NCI-H774 (cell line): Measurements from ENCODE around the gene BCAS3.

Experiments
- DNase-seq: peaks from one replicate; lab custom pipeline; 2025; lab: John Stamatoyannopoulos, UW

The BCAS3 gene

GRCh38 chr17:61157246-61157886 lies 479.7 kb downstream of the BCAS3 start:
- DNase-seq = peak; percentile 24

DNA sequence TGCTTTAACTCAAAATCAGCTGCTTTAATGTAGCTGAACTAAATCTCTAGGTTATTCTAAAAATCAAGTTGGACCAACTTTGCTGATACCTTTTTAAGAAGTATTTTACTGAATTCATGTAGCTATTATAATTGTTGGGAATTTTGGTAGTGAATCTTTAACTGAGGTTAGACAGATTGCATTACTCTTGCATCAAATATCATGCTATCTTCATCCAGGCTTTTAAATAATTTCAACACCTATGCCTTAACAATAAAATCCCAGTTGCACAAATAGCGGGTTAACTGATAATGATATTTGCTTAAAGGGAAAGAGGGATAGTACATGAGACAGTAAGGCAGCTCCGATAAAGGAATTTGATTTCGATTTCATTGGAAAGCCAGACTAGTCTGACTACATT lies 480.7 kb downstream of the BCAS3 start:
- no peak for DNase-seq

GRCh38 chr17:61159221-61159814 lies 481.7 kb downstream of the BCAS3 start:
- DNase-seq = no peak

GRCh38 chr17:61160204-61160603 lies 482.6 kb downstream of the BCAS3 start:
- DNase-seq = no peak

DNA sequence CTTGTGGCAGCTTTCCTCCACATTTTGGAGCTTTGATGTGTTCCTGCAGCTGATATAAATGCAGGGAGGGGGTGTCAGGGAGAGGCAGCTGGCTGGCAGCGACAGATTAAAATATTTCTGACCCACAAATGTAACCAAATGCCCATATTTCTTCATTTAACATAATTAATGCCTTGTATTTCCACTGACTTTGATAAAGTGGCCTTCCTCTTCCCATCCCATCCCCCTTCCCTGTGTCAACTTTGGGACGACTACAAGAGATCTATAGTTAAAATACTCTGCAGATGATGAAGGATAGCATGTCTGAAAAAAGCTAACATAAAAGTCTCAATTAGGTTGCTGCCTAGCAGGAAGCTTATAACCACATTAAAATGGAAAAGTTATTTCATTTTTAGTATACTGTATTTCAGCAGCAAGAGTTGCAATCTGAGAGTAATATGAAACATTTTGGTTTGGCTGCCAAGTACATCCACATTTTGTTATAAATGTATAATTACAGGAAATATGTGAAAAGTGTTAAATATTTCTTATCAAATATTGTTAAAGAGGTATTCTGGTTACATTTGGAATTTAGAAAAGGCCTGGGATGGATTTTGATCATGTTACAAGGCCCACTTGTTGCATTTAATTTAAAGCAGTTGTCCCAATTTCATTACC lies 483.3 kb downstream of the BCAS3 start:
- no peak for DNase-seq

DNA sequence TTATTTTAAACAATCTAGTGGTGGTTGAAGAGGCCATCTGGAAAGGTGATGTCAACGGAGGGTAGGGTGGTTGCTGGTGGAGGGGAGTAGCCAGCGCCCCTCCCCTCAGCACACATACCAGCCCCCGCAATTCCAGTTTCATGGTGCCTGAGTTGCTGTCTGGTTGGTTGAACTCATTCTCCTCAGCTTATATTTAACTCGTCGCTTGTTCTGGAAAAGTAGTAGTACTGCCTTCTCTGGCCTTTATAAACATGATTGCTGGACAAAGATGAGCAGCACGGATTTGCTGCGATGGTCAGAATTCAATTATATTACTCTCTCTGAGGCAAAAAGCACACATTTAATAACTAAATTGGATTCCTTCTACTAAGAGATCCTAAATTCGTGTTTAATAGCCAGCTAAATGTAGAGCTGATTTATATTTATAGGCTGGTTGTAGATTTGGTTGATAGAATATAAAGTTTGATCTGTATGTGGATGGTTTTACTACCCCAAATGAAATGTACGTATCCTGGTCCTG lies 484.0 kb downstream of the BCAS3 start:
- DNase-seq = no peak

DNA sequence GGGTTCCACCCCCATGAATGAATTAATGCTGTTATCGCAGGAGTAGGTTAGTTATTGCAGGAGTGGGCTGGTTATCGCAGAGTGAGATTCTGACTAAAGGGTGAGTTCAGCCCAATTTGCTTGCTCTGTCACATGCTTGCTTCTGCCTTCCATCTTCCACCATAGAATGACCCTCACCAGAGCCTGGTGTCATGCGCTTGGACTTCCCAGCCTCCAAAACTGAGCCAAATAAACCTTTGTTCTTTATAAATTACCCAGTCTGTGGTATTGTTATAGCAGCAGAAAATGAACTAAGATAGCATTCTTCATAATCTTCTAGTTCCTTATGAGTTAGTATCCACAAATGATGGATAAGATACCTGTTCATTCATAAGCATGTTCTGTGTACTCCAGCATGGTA lies 486.9 kb downstream of the BCAS3 start:
- no peak for DNase-seq

GRCh38 chr17:61167075-61167474 lies 489.4 kb downstream of the BCAS3 start:
- DNase-seq = no peak

DNA sequence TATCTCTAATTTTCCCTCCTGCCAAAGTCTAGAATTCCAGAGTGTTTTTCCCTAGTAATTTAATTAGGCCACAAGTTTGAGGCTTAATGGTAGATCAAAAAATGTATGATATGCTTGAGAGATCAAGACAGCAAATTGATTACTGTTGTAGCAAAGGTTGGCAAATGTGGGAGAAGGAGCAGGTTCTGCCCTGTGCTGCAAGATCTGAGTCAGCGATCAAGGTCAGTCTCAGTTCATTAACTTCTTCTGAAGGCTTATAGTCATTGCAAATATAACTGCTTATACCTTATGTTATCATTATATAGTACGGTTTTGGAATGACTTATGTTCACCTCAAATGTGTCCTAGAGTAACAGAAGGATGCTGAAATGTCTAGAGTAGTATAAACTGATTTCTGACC lies 490.9 kb downstream of the BCAS3 start:
- no peak for DNase-seq

DNA sequence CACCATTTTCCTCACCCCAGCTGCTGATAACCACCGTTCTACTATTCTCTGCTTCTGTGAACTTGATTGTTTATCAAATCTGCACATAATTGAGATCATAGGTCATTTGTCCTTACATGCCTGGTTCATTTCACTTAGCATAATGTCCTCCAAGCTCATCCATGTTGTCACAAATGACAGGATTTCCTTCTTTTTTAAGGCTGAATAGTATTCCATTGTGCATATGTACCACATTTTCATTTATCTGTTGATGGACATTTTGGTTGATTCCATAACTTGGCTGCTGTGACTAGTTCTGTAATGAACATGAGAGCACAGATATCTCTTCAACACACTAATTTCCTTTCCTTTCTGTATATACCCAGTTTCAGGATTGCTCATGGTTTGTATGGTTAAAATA lies 496.7 kb downstream of the BCAS3 start:
- no peak for DNase-seq

DNA sequence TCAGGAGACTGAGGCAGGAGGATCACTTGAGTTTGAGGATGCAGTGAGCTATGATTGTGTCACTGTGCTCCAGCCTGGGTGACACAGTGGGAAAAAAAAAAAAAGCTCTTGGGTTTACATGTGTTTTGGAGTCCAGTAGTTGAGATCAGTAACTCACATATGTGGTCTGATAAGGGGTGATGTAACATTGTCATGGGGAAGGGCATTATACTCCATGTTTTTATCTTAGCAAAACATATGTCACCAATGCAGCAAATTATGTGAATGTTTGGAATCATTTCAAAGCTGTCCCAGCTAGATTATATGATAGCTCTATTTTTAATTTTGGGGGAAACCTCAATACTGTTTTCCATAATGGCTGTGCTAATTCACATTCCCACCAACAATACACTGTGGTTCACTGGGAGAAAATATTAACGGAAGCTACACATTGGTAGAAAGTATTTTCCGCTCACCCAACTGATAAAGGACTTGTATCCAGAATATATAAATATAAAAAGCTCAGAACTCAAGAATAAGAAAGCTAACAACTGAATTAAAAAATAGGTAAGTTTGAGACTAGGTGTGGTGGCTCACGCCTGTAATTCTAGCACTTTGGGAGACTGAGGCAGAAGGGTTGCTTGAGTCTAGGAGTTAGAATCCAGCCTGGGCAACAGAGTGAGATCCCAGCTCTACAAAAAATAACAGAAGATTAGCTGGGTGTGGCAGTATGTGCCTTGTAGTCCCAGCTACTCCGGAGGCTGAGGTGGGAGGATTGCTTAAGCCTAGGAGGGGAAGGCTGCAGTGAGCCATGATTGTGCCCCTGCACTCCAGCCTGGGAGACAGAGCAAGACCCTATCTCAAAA lies 497.9 kb downstream of the BCAS3 start:
- DNase-seq = no peak

- DNase-seq = no peak
These were observed 499.7 kb downstream of the BCAS3 start for GRCh38 chr17:61177351-61177750.

DNA sequence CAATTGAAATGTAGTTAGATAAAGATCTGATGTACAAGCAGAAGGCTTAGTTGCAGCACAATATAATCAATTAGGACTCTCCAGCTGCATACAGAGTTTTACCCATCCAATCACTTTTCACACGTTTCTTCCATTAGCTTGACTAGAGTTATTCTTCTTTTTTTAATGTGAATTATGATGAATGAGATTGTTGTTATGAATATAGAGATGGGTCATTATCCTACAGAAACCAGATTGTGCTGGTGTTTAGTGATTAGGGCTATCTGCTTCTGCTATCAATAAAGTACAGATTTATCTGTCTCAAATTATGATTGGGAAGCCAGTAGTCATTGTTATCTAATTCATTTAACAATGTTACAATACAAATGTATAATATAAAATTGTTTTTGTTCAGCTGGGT lies 500.6 kb downstream of the BCAS3 start:
- no peak for DNase-seq

GRCh38 chr17:61179380-61179806 lies 501.7 kb downstream of the BCAS3 start:
- DNase-seq = no peak

DNA sequence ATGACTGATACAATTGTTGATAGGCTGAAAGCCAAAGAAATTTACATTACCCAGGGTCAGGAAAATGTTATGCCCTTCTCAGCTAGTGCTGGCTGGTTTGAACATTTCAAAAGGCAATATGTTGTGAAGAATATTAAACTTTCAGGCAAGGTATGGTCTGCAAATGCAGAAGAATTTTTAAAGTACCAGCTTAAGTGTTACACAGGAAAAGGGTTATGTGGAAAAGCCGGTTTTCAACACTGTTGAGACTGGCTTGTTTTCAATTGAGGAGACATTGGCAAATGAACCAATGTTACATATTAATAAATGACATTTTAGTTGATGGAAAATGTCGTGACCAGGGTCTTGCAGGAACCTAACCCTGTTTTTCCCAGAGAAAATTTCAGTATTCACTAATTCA lies 506.1 kb downstream of the BCAS3 start:
- DNase-seq = no peak

DNA sequence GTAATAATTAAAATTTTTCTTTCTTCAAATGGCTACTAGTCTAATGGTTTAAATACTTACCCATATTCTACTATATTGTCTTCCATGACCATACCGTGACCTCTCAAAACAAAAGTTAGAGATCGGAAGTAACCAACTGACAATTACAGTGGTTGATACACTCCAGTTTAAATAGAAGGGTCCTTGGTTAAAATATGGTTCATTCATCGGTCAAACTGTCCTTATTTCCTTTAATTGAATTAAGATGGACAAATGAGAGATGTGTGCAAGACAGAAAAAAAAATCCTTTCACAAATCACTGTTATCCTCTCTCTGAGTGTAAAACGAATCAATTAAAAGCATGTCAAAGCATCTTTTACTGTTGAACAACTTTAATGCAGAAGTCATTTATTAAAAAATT lies 507.7 kb downstream of the BCAS3 start:
- no peak for DNase-seq

- DNase-seq = no peak
These were observed 509.4 kb downstream of the BCAS3 start for GRCh38 chr17:61187038-61187437.

DNA sequence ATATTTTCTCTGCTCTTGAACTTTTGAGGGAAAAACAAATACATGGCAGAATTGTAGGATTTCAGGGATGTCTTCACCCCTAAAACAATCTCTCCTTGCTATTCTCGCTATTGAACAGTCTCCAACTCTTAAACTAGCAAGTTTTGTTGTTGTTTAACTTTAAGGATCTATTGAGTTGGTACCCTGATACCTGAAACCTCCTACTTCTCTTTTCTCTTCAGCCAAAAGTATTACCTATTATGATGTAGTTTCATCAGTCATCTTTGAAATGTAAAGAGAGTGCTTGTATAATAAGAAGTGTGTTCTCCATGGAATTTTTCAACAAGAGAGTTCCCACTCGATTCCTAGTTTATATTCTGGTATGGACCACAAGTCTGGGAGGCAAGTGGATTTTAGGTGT lies 510.4 kb downstream of the BCAS3 start:
- DNase-seq = no peak

DNA sequence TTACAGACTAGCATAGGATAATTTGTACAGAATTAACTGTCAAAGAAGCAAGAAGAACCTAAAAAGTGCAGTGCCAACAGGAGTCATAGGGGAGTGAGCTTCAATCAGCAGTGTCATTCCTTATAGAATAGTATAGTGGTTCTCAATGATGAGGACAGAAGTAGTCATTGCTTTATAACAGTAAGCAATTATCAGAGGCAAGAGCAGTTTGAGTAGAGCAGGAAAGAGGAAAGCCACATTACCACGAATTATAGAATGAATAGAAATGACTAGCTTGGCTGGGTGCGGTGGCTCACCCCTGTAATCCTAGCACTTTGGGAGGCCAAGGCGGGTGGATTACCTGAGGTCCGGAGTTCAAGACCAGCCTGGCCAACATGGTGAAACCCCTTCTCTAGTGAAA lies 512.3 kb downstream of the BCAS3 start:
- no peak for DNase-seq

DNA sequence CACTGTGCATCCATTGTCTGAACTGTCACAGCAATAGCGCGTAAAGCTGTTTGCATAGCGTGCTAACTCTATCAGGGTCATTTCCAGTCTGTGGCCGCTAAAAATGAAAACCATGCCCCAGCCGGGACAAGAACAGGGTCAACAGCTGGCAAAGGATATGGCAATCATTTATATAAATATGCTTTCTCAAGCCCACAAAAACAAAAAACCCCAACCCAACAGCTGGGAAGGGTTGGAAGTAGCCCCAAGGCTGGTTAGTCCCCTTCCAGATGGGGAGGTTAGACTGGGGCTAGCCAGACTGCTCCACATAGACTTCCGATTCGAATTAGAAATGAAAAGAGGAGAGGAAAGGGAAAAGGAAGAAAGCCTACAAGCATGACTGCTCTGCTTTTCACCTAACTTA lies 518.7 kb downstream of the BCAS3 start:
- no peak for DNase-seq

GRCh38 chr17:61196799-61197198 lies 519.1 kb downstream of the BCAS3 start:
- no peak for DNase-seq
